PFSK-1 (cell line): Measurements from ENCODE around the gene FERMT1.

Experiments
- POLR2AphosphoS5 ChIP-seq: IDR thresholded peaks from 2 replicates; pipeline ENCODE4 v1.6.1; 2012; ENCODE audit warnings: low read depth, mild to moderate bottlenecking, control low read depth, low read length, moderate library complexity
- REST ChIP-seq, 2 experiments: IDR thresholded peaks; 2 replicates each; pipeline versions ENCODE4 v1.6.1 to v1.8.0; 2011 to 2012; ENCODE audit warnings: low read depth in 2 of 2, low read length in 2 of 2, control low read depth in 1 of 2, inconsistent platforms in 1 of 2, mild to moderate bottlenecking in 1 of 2, moderate library complexity in 1 of 2; ENCODE audit not compliant: insufficient read depth in 1 of 2
- SIN3A ChIP-seq: IDR thresholded peaks from 2 replicates; pipeline ENCODE4 v1.6.1; 2012; ENCODE audit warnings: mild to moderate bottlenecking, low read length, moderate library complexity, borderline replicate concordance; ENCODE audit not compliant: insufficient read depth

DNA sequence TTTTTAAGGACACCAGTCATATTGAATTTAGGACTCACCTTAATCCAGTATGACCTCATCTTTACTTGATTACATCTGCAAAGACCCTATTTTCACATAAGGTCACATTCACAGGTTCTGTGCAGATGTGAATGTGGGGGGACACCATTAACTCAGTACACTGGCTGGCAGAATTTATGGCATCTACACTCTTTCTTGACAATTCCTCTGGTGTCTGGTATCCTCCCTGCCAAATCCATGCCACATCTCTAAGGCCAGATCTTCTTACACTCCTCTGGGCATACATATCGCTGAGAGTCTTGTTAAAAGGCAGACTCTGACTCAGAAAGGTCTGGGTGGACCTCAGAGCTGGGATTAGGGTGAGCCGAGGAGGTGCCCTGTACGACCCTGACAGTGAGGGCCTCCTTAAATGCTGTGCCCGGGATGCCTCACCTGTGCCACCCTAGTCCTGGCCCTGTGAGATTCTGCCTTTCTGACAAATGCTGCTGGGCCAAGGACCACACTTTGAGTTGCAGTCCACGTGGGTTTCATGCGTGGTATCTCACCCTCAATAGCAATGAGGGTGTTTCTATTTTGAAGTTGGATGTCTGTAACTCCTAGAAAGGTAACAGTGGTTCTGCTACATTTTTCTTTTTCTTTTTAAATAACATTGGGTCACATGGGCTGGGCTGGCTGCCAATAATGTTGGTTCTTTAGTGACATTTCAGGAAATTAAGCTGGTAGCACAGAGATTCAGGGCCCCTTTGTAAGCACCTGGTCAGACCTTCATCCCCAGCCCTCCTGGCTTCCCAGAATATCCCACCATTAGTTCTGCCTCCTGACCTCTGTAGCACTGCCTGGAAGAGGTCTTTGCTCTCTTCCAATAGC is 51.8 kb downstream of the FERMT1 start:
- TF ChIP-seq REST (IDR thresholded peaks at IDR 0.05; ENCODE audit: insufficient read depth in 1 of 2, low read depth in 2 of 2, low read length in 2 of 2) (no peak), POLR2AphosphoS5 (no peak), SIN3A (no peak)
